ENCODE data around the gene CPNE5.

The CPNE5 gene

GRCh38 chr6:36787210-36787609 lies 52.0 kb downstream of the CPNE5 start:
- DNase-seq: no peak

DNA sequence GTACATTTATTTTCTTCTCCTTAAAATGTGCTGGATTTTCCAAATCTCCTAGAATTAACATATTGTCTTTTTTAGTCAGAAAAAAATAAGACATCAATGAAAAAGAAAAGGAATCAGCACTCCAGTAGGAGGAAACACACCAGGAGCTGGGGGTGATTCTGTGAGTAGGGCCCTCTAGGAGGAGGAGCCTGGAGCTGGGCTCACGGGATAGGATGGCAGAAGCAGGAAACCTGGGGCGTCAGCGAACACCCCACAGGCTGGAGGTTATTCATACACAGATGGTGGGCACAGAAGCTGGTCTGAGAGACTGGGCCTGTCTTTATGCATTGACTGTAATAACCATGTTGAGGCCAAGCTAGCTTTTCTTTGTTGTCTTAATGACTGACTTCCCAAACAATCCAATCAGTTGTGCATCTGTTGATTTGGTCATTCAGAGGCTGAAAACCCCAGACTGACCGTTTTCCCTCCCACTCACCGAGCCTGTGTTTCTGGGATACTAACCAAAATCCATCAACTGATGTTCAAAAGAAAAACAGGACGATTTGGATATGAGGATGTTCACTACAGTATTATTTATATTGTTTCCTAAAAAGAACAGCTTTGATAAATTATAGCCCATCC lies 53.1 kb downstream of the CPNE5 start:
- DNase-seq: no peak

DNA sequence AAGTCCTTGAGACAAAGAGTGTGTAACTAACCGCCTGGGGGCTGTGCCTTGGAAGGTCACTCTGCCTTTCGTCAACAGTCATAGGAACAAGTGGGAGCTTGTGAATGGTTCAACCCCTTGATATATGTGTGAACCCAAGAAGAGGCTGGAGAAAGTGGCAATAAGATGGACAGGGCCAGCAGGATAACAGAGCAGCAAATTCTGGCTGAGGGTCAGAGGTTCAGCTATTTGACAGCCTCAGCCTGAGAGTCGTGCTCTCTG lies 54.9 kb downstream of the CPNE5 start:
- DNase-seq: no peak

GRCh38 chr6:36783603-36784375 lies 55.5 kb downstream of the CPNE5 start:
- DNase-seq: no peak

DNA sequence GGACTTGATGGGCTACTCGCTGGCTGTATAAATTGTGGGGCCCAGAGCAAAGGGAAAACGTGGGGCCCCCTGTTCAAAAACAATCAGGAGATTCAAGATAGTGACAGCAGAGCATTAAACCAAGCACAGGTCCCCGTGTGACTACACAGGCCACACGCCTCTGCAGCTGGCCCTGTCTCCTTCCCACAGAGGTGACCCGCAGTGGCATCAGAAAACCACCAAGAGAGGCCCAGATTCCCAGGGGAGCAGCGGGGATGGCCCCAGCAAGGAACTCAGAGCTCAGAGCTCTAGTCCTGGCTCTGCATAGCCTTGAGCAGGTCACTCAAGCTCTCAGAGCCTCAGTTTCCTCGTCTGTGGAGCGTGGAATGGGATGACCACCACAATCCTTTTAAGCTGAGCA lies 57.6 kb downstream of the CPNE5 start:
- DNase-seq: no peak

GRCh38 chr6:36780442-36781177 lies 58.6 kb downstream of the CPNE5 start:
- DNase-seq: no peak

DNA sequence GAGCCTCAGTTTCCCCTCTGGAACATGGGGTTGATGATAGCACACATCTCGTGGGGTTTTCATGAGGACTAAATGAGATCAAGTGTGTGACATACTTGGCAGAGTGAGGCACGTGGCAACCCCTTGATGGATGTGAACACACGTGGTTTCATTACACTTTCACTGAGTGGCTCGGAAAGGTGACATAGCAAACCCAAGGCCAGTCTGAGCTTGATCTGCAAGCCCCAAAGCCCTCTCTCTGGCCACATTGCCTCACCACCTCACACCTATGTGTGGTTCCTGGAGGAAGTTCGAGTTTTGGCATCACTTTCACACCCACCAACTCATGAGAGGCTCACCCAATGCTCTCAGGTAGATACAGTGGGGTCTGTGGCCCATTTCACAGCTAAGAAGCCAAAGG lies 60.0 kb downstream of the CPNE5 start:
- DNase-seq: no peak

- DNase-seq: no peak
Measured at GRCh38 chr6:36777801-36778200, 61.4 kb downstream of the CPNE5 start.

DNA sequence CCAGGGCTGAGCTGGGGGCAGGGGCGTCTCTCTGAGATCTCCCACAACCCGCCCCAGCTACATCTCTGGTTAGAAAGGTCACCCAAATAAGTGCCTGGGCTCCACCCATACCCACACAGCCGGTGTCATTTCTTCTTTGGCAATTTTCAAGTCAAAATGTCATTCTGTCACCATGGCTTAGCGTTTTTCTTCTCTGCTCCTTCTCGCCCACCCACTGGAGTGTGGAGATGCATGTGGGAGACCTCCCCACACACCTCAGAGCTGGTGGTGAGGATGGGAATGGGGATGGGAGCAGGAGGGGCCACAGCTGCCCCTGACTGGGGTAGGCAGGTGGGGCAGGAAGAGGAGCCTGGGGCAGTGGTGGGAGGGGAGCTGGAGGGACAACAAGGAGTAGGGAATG lies 63.1 kb downstream of the CPNE5 start:
- no peak for DNase-seq

DNA sequence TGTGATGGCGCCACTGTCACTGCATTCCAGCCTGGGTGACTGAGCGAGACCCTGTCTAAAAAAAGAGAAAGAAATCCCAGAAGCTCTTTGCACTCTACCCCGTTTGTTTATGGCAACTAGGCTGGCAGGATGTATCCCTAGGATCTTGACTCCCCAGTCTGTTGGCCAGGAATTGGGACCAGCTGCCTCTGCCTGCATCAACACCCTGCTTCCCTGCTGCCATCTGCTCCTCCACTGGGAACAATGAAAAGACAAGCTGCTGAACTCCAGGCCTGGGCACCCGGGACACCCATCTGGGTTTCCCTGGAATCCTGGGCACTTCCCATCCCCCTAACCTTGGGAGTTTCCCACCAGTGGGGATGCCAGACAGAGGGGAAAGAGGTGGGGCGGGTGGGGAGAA lies 64.9 kb downstream of the CPNE5 start:
- no peak for DNase-seq

- DNase-seq: no peak
Measured at GRCh38 chr6:36772397-36772796, 66.8 kb downstream of the CPNE5 start.

- DNase-seq: no peak
Measured at GRCh38 chr6:36771145-36771544, 68.1 kb downstream of the CPNE5 start.

DNA sequence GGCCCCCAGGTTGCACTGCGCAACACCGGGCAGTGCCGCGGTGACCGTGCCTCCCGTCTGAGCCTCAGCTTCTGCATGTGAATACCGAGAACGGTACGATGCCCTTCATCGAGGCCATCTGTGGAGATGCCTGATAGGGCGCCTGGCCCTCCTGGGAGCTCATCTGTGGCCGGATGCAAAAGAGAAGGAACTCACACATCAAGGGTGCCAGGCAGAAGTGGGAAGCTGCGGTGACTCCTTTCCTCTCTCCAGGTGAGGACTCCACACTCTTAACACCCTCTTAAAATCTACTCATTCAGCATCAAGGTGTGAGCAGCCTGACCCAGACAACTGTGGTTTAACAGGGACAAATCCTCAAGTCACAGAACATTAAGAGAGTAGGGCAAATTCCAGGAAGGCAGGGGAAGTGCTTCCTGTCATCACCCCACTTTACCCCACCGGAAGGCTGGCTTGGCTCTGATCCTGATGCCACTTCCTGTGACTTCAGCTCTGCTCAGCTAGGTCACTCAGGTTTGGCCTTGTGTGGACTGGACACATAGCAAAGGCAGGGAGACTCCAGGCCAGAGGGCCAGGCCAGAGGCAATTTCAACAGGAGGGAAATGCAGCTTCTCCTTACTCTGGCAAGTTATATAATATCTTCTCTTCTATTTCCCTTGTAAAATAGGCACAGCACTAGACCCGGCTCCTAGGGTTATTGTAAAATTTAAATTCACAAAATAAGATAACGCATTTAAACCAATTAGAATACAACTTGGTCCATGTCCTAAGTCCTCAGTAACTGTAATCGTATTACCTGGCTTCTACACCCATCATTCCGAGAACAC lies 69.4 kb downstream of the CPNE5 start:
- peak; percentile 26 for DNase-seq

- DNase-seq: peak; percentile 33
Measured at GRCh38 chr6:36769183-36769675, 70.0 kb downstream of the CPNE5 start.

GRCh38 chr6:36766399-36766945 lies 72.8 kb downstream of the CPNE5 start:
- no peak for DNase-seq

GRCh38 chr6:36765594-36766398 lies 73.4 kb downstream of the CPNE5 start:
- DNase-seq: peak; percentile 79

DNA sequence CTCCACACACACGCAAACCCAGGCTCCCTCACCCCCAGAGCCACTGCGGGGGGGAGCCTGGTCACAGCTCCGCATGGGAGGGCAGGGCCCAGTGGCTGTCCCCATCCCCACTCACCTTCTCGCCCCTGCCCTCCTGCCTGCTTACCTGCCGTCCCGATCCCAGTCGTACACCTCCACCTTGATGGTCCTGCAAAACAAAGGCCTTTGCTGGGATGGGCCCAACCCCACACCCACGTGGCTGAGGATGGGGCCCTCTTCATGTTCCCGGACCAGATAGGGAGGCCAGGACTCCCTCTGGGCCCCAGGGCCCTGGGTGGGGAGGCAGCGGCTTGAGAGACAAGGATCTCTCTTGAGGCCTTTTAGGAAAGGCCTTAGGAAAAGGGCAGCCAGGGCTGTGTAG lies 74.1 kb downstream of the CPNE5 start:
- DNase-seq: no peak

- no peak for DNase-seq
Measured at GRCh38 chr6:36762123-36762522, 77.1 kb downstream of the CPNE5 start.

DNA sequence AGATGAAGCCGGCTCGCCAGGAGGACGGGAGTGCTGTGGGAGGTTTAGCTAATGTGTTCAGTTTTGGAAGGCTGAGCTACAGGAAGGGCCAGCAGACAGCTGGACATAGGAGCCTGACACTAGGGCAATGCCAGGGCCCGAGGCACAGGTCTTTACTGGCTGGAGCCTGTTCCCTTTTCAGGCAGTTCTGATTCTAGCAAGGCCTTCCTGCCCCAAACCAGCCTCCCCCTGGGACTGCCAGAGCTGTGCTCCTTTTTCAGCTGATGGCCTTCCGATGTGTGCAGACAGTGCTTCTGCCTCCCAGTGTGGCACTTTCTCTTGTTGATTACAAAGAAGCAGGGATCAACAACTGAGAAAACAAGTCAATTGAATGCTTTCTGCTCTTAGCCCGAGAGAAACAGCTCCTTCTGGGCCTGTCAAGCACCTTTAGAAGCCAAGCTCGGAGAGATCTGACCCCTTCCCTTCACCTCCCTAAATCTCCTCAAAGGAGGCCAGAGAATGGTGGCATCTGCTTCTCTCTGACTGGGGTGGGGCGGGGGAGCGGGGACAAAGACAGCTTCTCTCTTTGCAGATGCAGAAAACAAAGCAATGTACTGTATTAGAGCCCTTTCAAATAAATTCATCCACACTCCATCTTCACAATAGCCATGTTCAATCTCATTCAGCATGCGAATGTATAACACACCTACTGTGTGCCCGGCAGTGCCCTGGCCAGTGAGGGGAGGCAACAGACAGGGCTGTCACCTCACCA lies 78.4 kb downstream of the CPNE5 start:
- no peak for DNase-seq

DNA sequence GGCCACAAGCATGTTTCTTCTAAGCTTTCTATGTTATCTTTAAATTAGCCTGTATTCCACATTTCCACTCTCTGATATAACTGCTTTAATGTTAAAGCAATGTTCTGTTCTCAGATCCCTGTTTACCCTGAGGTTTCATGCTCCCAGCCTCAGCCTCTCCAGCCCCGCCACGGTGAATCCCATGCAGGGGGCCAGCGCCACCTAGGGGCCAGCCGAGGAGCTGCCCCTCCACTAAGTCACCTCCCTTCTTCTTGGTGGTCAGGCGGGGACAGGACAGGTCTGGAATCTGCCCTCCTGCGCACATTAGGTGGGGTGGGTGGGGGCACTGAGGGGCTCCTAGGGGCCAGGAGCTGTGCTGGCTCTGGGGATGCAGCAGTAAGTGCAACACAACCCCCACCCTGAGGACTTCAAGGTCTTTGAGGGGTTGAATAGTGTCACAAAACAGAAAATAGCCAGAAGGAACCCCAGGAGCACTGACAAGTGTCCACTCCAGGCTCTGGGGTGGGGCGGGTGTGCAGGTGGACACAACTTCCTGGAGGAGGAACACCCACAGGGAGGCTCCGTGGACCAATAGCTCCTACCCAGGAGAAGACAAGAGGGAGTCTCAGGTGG lies 80.0 kb downstream of the CPNE5 start:
- peak; percentile 60 for DNase-seq
